ENCODE data around the gene CAND2.
"Not testable (repeated sequence)": the region's sequence is repeated elsewhere in the genome, so short reads cannot be mapped to it uniquely, and the experiment has no call there.

Gene CAND2

DNA sequence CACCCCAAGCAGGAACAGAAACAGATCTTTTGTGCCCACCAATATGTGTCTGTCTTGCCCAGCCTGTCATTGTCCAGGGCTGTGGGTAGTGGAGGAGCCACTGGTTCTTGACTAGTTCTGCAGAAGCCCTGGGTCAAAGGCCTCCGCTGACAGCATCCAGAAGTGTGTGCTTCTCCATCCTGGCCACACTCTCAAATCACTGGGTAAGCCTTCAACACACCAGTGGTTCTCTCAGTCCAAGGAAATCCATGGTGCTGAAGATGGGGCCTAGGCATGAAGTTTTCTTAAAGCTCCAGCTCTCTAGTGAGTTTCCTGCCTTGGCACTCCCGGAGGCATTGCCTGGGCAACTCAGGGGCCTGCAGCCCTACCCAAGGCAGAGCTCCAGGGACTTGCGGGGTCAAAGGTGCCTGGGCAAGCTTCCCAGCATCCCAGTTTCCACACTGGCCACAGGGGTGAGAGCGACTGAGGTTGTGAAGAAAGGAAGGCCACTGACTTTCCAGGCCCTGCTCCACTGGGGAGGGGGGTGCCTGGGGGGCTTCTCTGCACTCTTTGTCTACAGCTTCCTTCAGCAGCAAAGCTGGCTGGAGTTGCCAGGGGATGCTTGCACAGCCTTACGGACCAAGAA is 82.8 kb downstream of the CAND2 start:
- no peak for FAIRE-seq
- DNase-seq (ENCODE audit: insufficient read length, low spot score) = no peak
- TF ChIP-seq POU2F2 (IDR thresholded peaks at IDR 0.05; ENCODE audit: low read depth, low read length) = no peak

GRCh38 chr3:12881858-12882257 is 85.4 kb downstream of the CAND2 start:
- FAIRE-seq = peak; percentile 82
- DNase-seq (ENCODE audit: insufficient read length, low spot score) = not testable (repeated sequence)
- peak; percentile 76 for TF ChIP-seq SPI1 (IDR thresholded peaks at IDR 0.05; ENCODE audit: low read depth, low read length)

DNA sequence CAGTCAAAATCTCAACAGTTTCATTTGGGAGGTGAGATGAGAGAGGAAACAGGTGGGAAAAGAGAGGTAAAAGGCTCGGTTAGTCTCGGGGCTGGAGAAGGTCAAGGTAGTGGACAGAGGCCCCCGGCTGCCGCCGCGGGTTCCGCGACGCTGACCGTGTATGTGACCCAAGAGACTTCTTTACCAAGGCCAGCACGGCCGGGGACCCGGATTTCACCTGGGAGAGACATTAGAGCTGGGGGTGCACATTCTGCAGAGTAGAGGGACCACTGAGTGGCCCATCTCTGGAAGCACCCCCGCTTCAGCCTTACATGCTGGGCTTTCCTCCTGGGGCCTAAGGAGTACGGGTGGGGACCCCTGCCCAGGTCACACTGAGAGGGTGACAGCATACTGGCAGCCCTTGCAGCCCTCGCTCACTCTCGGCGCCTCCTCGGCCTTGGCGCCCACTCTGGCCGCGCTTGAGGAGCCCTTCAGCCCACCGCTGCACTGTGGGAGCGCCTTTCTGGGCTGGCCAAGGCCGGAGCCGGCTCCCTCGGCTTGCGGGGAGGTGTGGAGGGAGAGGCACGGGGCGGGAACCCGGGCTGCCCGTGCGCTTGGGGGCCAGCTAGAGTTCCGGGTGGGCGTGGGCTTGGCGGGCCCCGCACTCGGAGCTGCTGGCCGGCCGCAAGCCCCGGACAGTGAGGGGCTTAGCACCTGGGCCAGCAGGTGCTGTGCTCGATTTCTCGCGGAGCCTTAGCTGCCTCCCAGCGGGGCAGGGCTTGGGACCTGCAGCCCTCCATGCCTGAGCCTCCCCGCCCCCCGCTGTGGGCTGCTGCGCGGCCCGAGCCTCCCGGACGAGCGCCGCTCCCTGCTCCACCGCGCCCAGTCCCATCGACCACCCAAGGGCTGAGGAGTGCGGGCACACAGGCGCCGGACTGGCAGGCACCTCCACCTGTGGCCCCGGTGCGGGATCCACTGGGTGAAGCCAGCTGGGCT is 86.1 kb downstream of the CAND2 start:
- DNase-seq (ENCODE audit: insufficient read length, low spot score) = no peak
- no peak for FAIRE-seq
- no peak for TF ChIP-seq TAF1 (IDR thresholded peaks at IDR 0.05; ENCODE audit: low read depth, low read length)
- no peak for TF ChIP-seq POLR2AphosphoS5 (IDR thresholded peaks at IDR 0.05; ENCODE audit: low read depth, low read length)
- no peak for TF ChIP-seq SPI1 (IDR thresholded peaks at IDR 0.05; ENCODE audit: low read depth, low read length)
- TF ChIP-seq POU2F2 (IDR thresholded peaks at IDR 0.05; ENCODE audit: low read depth, low read length) = no peak
- TF ChIP-seq PAX5 (IDR thresholded peaks at IDR 0.05; ENCODE audit: insufficient read depth, low read length, severe bottlenecking) = no peak
- no peak for TF ChIP-seq POLR2A (IDR thresholded peaks at IDR 0.05; ENCODE audit: low read depth, low read length)

DNA sequence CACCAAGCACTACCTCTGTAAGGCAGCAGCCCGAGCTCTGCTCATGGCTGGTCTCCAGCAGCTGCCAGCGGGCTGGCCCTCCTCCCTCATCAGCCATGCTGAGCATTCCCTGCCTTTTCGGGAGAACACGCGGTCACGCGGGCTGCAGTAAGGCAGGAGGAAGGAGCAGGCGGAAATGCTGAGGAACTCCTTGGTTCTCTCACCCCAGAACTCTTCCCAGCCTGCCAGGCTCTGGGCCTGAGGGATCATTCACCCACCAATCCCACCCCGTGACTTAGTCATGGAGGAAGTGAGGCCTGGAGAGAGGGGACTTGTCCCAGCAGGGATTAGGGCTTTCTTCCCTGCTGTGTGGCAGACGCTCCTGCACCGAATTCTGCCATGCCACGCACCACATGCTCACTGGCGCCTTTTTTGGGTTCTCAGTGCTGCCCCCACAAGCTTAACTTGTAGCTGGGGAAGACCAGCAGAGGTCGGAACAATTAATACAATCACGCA is 87.8 kb downstream of the CAND2 start:
- peak; percentile 47 for FAIRE-seq
- TF ChIP-seq TAF1 (IDR thresholded peaks at IDR 0.05; ENCODE audit: low read depth, low read length) (no peak), POLR2A (IDR thresholded peaks at IDR 0.05; ENCODE audit: low read depth, low read length) (no peak), PAX5 (IDR thresholded peaks at IDR 0.05; ENCODE audit: insufficient read depth, low read length, severe bottlenecking) (no peak), SPI1 (IDR thresholded peaks at IDR 0.05; ENCODE audit: low read depth, low read length) (no peak), POU2F2 (IDR thresholded peaks at IDR 0.05; ENCODE audit: low read depth, low read length) (no peak), POLR2AphosphoS5 (IDR thresholded peaks at IDR 0.05; ENCODE audit: low read depth, low read length) (no peak)

More for the DNA sequence above, 87.8 kb downstream of the CAND2 start:
- DNase-seq (ENCODE audit: insufficient read length, low spot score) = no peak
